H1 (cell line): ENCODE results near the gene GPR35. TPM values are rescaled to one million over a fixed set of nuclear protein-coding genes. Genes with fewer than 3 reads are reported as not detected.
A peak's percentile ranks its signal among the peaks of the same experiment; 100 is the strongest.

Source experiments
- CTCF ChIA-PET: fragments of 300-600 bp; sonication (Branson Sonifier 250); formaldehyde crosslinking; loops from one replicate; lab custom pipeline; 2021; ENCODE audit not compliant: partially characterized antibody; lab: Charles Lee
- POLR2A ChIA-PET: fragments of 300-600 bp; sonication (Branson Sonifier 250); formaldehyde crosslinking; loops from one replicate; lab custom pipeline; 2021; ENCODE audit warnings: inconsistent platforms; ENCODE audit not compliant: partially characterized antibody; lab: Charles Lee
- DNase-seq, 2 experiments: peaks; one replicate each; pipeline versions ENCODE4 v3.0.0 to v3.0.0-alpha.2; 2010 to 2022; ENCODE audit warnings: low spot score in 2 of 2, low read depth in 1 of 2, mixed read lengths in 1 of 2
- FAIRE-seq: peaks from 2 replicates; lab custom pipeline; 2011; peaks lifted over from hg19 to GRCh38; lab: Jason Lieb, UNC
- H2AFZ ChIP-seq: 2 replicates; pipeline ENCODE4 v1.8.1; 2012; ENCODE audit warnings: low read length, inconsistent platforms
- H2AK5ac ChIP-seq: 2 replicates; pipeline ENCODE4 v1.6.1; 2013; ENCODE audit warnings: low read depth, low read length
- H2BK120ac ChIP-seq: replicated peaks from 2 replicates; pipeline ENCODE3; 2013; ENCODE audit warnings: low read depth, low read length, inconsistent platforms
- H2BK12ac ChIP-seq: 2 replicates; pipeline ENCODE4 v1.6.1; 2013; ENCODE audit warnings: low read depth, low read length
- H2BK15ac ChIP-seq: 2 replicates; pipeline ENCODE4 v1.6.1; 2013; ENCODE audit warnings: low read length
- H2BK20ac ChIP-seq: 2 replicates; pipeline ENCODE4 v1.6.1; 2013; ENCODE audit warnings: low read length
- H2BK5ac ChIP-seq: 2 replicates; pipeline ENCODE4 v1.6.1; 2013; ENCODE audit warnings: low read depth, low read length
- H3K14ac ChIP-seq: 2 replicates; pipeline ENCODE4 v1.6.1; 2013; ENCODE audit warnings: inconsistent platforms; ENCODE audit not compliant: insufficient read length
- H3K18ac ChIP-seq: 2 replicates; pipeline ENCODE4 v1.6.1; 2013; ENCODE audit warnings: low read length; ENCODE audit errors: extremely low read depth
- H3K23ac ChIP-seq: 2 replicates; pipeline ENCODE4 v1.6.1; 2013; ENCODE audit warnings: inconsistent platforms; ENCODE audit not compliant: insufficient read length
- H3K23me2 ChIP-seq: 2 replicates; pipeline ENCODE4 v1.6.1; 2013; ENCODE audit warnings: low read depth, low read length
- H3K27ac ChIP-seq: 2 replicates; pipeline ENCODE4 v1.6.1; 2011; ENCODE audit warnings: low read depth, low read length, inconsistent platforms
- H3K27me3 ChIP-seq, 4 experiments: replicated peaks in 1 of 4; 1 replicate in 1 of 4; 2 replicates in 3 of 4; pipeline versions ENCODE4 v1.6.1 to v1.8.1; 2011 to 2013; ENCODE audit warnings: low read length in 3 of 4, mild to moderate bottlenecking in 3 of 4, inconsistent platforms in 2 of 4, mixed read lengths in 2 of 4, moderate library complexity in 1 of 4; ENCODE audit not compliant: control insufficient read depth in 3 of 4, insufficient read depth in 3 of 4; ENCODE audit errors: extremely low read depth in 1 of 4
- H3K36me3 ChIP-seq, 4 experiments: 2 replicates each; pipeline versions ENCODE4 v1.6.1 to v1.8.1; 2011 to 2013; ENCODE audit warnings: mild to moderate bottlenecking in 4 of 4, low read length in 3 of 4, moderate library complexity in 2 of 4, control low read depth in 1 of 4, inconsistent platforms in 1 of 4; ENCODE audit not compliant: insufficient read depth in 4 of 4, control insufficient read depth in 2 of 4
- H3K4ac ChIP-seq: replicated peaks from 2 replicates; pipeline ENCODE3; 2013; ENCODE audit warnings: low read length, low read depth, mixed read lengths, inconsistent platforms; ENCODE audit not compliant: insufficient read length
- H3K4me1 ChIP-seq, 4 experiments: replicated peaks in 1 of 4; 1 replicate in 1 of 4; 2 replicates in 3 of 4; pipeline versions ENCODE4 v1.6.1 to v1.8.1; 2011 to 2013; ENCODE audit warnings: low read length in 3 of 4, inconsistent platforms in 2 of 4, mixed read lengths in 1 of 4; ENCODE audit not compliant: insufficient read depth in 4 of 4, control insufficient read depth in 3 of 4
- H3K4me2 ChIP-seq, 2 experiments: 2 replicates each; pipeline versions ENCODE4 v1.6.1 to v1.8.1; 2011 to 2013; ENCODE audit warnings: low read depth in 2 of 2, low read length in 2 of 2, control low read depth in 1 of 2, inconsistent platforms in 1 of 2, mild to moderate bottlenecking in 1 of 2; ENCODE audit not compliant: insufficient read depth in 1 of 2
- H3K4me3 ChIP-seq, 4 experiments: fragments of 200-600, 300-600 bp in 1 of 4; sonication (generic), shearing (Covaris generic), sonication (Bioruptor Twin) in 1 of 4; 2 replicates each; pipeline versions ENCODE4 v1.5.1 to v1.8.1; 2011 to 2016; ENCODE audit warnings: low read length in 4 of 4, low read depth in 3 of 4, control low read depth in 2 of 4, inconsistent platforms in 2 of 4, mild to moderate bottlenecking in 2 of 4, mixed read lengths in 1 of 4, moderate library complexity in 1 of 4; ENCODE audit not compliant: insufficient read depth in 2 of 4; ENCODE audit errors: extremely low read depth in 1 of 4
- H3K56ac ChIP-seq: replicated peaks from 2 replicates; pipeline ENCODE3; 2013; ENCODE audit warnings: low read depth, mild to moderate bottlenecking, mixed read lengths, low read length, inconsistent platforms; ENCODE audit not compliant: insufficient read length
- H3K79me1 ChIP-seq: 2 replicates; pipeline ENCODE4 v1.6.1; 2013; ENCODE audit warnings: low read depth, low read length, control low read depth
- H3K79me2 ChIP-seq, 2 experiments: 2 replicates each; pipeline versions ENCODE4 v1.6.1 to v1.8.1; 2012 to 2013; ENCODE audit warnings: low read length in 2 of 2, mild to moderate bottlenecking in 2 of 2, inconsistent platforms in 1 of 2; ENCODE audit not compliant: insufficient read depth in 2 of 2, control insufficient read depth in 1 of 2
- H3K9ac ChIP-seq, 4 experiments: replicated peaks in 1 of 4; 1 replicate in 1 of 4; 2 replicates in 3 of 4; pipeline versions ENCODE4 v1.6.1 to v1.8.1; 2011 to 2013; ENCODE audit warnings: low read depth in 3 of 4, low read length in 3 of 4, control low read depth in 2 of 4, mild to moderate bottlenecking in 2 of 4, moderate library complexity in 2 of 4, inconsistent platforms in 1 of 4; ENCODE audit errors: extremely low read depth in 1 of 4
- H3K9me3 ChIP-seq, 2 experiments: 2 replicates each; pipeline versions ENCODE4 v1.6.1 to v1.8.1; 2012 to 2013; ENCODE audit warnings: mild to moderate bottlenecking in 2 of 2, moderate library complexity in 2 of 2, control low read depth in 1 of 2, inconsistent platforms in 1 of 2, low read depth in 1 of 2, low read length in 1 of 2, mixed read lengths in 1 of 2; ENCODE audit not compliant: insufficient read depth in 2 of 2
- H4K20me1 ChIP-seq, 2 experiments: replicated peaks in 1 of 2; 2 replicates each; pipeline versions ENCODE3 to v1.8.1; 2011 to 2013; ENCODE audit warnings: inconsistent platforms in 2 of 2, low read length in 2 of 2, mild to moderate bottlenecking in 1 of 2; ENCODE audit not compliant: insufficient read depth in 2 of 2, control insufficient read depth in 1 of 2
- H4K5ac ChIP-seq: 2 replicates; pipeline ENCODE4 v1.6.1; 2013; ENCODE audit warnings: low read length, low read depth, mixed read lengths, inconsistent platforms; ENCODE audit not compliant: insufficient read length
- H4K8ac ChIP-seq: 2 replicates; pipeline ENCODE4 v1.8.0; 2013; ENCODE audit warnings: mild to moderate bottlenecking, moderate library complexity, low read length, inconsistent platforms; ENCODE audit not compliant: insufficient read depth; ENCODE audit errors: extremely low read depth
- H4K91ac ChIP-seq: replicated peaks from 2 replicates; pipeline ENCODE3; 2013; ENCODE audit warnings: low read length, mixed read lengths, inconsistent platforms; ENCODE audit not compliant: insufficient read length
- HDAC2 ChIP-seq, 2 experiments: fragments of 300-600 bp in 1 of 2; sonication (generic) in 1 of 2; IDR thresholded peaks; 2 replicates each; pipeline ENCODE4 v1.6.1; 2011 to 2012; ENCODE audit warnings: low read depth in 2 of 2, low read length in 2 of 2, mild to moderate bottlenecking in 2 of 2, moderate library complexity in 2 of 2, borderline replicate concordance in 1 of 2, inconsistent platforms in 1 of 2
- HDAC6 ChIP-seq: IDR thresholded peaks from one replicate; pipeline ENCODE4 v1.7.1; 2012; ENCODE audit warnings: low read depth, mild to moderate bottlenecking, inconsistent platforms, low read length, moderate library complexity
- MAFK ChIP-seq: IDR thresholded peaks from 2 replicates; pipeline ENCODE4 v1.6.1; 2012; ENCODE audit warnings: low read depth, mild to moderate bottlenecking, improper control_type of control experiment, low read length
- WGBS, 2 experiments: shearing (Covaris generic) in 1 of 2; methylation state at CpG; one replicate each; pipeline versions ENCODE4 v1.1.6 to v1.1.7; 2013 to 2015; ENCODE audit warnings: low lambda C conversion rate in 2 of 2, mixed read lengths in 2 of 2, inconsistent platforms in 1 of 2, low coverage in 1 of 2, missing lambda C conversion rate in 1 of 2; ENCODE audit not compliant: insufficient replicate concordance in 2 of 2, insufficient coverage in 1 of 2, insufficient read length in 1 of 2; ENCODE audit errors: extremely low coverage in 1 of 2, missing lambda C conversion rate in 1 of 2; 5-methylcytosine and 5-hydroxymethylcytosine counted together
- polyA plus RNA-seq, 7 experiments: library from polyadenylated mRNA; depleted of rRNA in 3 of 7; stranded (reverse) in 5 of 7; unstranded in 2 of 7; fragments of >200 nt in 5 of 7; fragments of 200-250 nt in 2 of 7; gene quantifications; 1 replicate in 5 of 7; 2 replicates in 1 of 7; 4 replicates in 1 of 7; pipeline versions ENCODE4 v1.2.1 to v1.2.3, GENCODE V29; 2011 to 2013; ENCODE audit warnings: missing spikeins in 2 of 7, mixed read lengths in 2 of 7
- total RNA-seq: library from RNA; stranded (reverse); fragmentation: NEBNext Ultra II Directional; extraction: Animal tissue kit (Norgen Biotek cat#: 25700); gene quantifications from 2 replicates; pipeline ENCODE4 v1.2.1, GENCODE V29; 2021
- TF ChIP-seq, protein P1 (sequence below): IDR thresholded peaks from 2 replicates; pipeline ENCODE4 v1.6.1; 2012; ENCODE audit warnings: inconsistent platforms
- TF ChIP-seq, protein P2 (sequence below): IDR thresholded peaks from 2 replicates; pipeline ENCODE4 v1.6.1; 2012; ENCODE audit warnings: inconsistent platforms

Gene GPR35
- total and polyA plus RNA-seq, 2 of the 8 experiments (the other 6 are each of a cell fraction or from before 2014, with no cell fraction given): 0.47 TPM; not detected in 1

DNA sequence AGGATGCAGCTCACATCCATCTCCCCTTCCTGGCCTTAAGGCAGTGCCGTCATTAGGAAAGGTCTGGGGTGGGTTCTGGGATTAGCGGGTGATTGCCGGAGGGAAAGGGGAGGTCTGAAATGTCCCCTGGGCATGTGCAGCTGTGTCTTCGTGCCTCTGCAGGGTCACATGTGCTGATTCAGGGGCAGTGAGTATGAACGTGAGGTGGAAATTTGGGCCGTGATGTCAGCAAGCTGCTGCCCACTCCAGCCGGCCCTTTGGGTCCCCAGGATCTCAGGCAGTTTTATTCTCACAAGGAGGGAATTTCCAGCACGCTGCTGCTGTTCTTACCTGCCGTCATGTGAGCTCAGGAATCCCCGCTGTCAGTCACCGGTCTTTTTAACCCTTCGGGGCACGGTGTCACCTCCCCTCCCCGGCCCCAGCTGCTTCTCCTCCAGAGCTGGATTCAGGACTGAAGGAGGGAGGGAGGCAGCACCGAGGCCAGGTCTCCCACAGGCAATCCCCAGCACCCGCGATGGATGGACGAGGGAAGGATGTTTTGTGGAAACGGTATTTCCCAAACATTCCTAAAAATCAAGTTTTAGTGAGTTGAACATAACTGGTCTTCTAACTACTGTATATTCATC is 23.5 kb downstream of the GPR35 start:
- Histone ChIP-seq H3K23ac (no peak overlapping the region), H3K18ac (no peak overlapping the region; the same call in 1 of the 2 replicates), H3K36me3 (no peaks in the 10 kb centered on the region), H3K23me2 (no peaks in the 10 kb centered on the region), H3K4me2 (peak overlapping the region in 1 of 2 experiments; percentile 11; a peak in 1 of 4 replicates), H4K20me1 (no peaks in the 10 kb centered on the region), H2AK5ac (no peak overlapping the region), H2BK20ac (no peak overlapping the region), H2AFZ (peak overlapping the region; percentile 55), H3K79me2 (no peaks in the 10 kb centered on the region), H4K91ac (no peak overlapping the region), H3K27ac (no peak overlapping the region), H3K27me3 (peaks cover 0 to 4% (median 2%) of the 10 kb centered on the region in 4 experiments; a peak in 3 of 7 replicates), H4K5ac (no peak overlapping the region), H3K56ac (no peak overlapping the region), H2BK15ac (no peak overlapping the region), H2BK120ac (no peak overlapping the region), H3K4ac (peak overlapping the region; percentile 57), H3K9me3 (no peaks in the 10 kb centered on the region), H3K14ac (no peak overlapping the region), H2BK5ac (no peak overlapping the region), H2BK12ac (no peak overlapping the region), H3K4me1 (peaks cover 0 to 10% (median 6%) of the 10 kb centered on the region in 4 experiments; a peak in 5 of 7 replicates), H3K9ac (peak overlapping the region in 1 of 4 experiments; percentile 51; a peak in 2 of 7 replicates), H4K8ac (no peak overlapping the region), H3K79me1 (no peaks in the 10 kb centered on the region), H3K4me3 (no peak overlapping the region)
- ChIA-PET CTCF (interaction anchor here (0.9 to 1.2 kb wide), 3 partner anchors 37 to 1230 kb away, joined by 3 read pairs; no protein-coding TSS in a partner anchor), POLR2A (no interaction called here)
- FAIRE-seq (no peak), DNase-seq (peak in 1 of 2 experiments; percentile 47)
- 54% methylated on average over 19 of the region's 19 CpGs; no CpG with 5 or more reads in 1 of the 2 experiments for WGBS, 2 experiments
- TF ChIP-seq MAFK: no peak
- TF ChIP-seq, protein P1, sequence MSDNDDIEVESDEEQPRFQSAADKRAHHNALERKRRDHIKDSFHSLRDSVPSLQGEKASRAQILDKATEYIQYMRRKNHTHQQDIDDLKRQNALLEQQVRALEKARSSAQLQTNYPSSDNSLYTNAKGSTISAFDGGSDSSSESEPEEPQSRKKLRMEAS: peak; percentile 75
- TF ChIP-seq HDAC6: no peak
- TF ChIP-seq, protein P2, sequence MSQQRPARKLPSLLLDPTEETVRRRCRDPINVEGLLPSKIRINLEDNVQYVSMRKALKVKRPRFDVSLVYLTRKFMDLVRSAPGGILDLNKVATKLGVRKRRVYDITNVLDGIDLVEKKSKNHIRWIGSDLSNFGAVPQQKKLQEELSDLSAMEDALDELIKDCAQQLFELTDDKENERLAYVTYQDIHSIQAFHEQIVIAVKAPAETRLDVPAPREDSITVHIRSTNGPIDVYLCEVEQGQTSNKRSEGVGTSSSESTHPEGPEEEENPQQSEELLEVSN: peak; percentile 91
- no peak for TF ChIP-seq HDAC2 (IDR thresholded peaks at IDR 0.05; ENCODE audit: borderline replicate concordance in 1 of 2, low read depth in 2 of 2, low read length in 2 of 2)
